ENCODE measurements around the gene COBL.

The COBL gene

DNA sequence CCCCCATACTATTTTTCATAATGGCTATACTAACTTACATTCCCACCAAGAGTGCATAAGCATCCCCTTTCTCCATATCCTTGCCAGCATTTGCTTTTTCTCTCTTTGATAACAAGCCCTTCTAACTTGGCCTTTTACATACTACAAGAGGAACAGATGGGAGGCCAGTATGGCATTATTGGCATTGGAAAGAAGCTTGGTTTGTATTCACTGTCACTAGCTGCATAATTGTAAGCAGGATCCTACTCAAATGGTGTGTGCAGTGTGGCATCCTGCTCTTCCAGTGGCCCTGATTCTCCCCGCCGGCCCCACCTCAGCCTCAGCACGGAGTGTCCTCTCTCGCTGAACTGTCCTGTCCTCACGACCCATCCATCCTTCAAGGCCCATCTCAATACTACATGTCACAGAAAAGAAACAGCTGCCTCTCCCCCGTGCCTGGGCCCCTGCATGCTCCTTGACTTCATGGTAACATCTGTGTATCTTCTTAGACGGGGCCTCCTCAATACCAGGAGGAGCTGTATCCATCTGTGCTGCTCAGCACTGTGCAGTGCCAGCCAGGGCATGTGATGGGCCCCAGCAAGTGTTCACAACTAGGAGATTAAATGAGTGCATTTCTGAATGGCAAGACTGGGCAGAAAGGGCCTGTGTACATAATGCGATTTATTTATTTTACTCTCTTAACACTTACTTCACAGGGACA lies 205.2 kb downstream of the COBL start:
- no peak for DNase-seq

GRCh38 chr7:51108134-51108533 lies 208.5 kb downstream of the COBL start:
- DNase-seq = no peak

GRCh38 chr7:51104278-51104677 lies 212.3 kb downstream of the COBL start:
- DNase-seq = no peak

- DNase-seq = no peak
These were observed 212.9 kb downstream of the COBL start for GRCh38 chr7:51103718-51104117.

DNA sequence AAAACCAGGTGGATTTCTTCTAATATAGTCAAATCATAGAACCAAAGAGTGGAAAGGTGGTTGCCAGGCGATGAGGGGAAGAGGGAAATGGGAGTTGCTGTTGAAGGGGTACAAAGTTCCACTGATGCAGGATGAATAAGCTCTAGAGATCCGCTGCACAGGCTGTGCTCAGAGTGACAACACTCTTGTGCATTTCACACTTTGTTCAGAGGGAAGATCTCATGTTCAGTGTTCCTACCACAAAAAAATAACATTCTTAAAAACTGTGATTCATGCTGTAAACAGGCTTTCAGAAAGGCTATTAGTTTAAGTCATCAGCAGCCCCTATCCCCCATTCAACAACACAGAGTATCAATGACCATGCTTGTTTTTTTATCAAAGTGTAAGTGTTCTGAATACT lies 213.8 kb downstream of the COBL start:
- no peak for DNase-seq

DNA sequence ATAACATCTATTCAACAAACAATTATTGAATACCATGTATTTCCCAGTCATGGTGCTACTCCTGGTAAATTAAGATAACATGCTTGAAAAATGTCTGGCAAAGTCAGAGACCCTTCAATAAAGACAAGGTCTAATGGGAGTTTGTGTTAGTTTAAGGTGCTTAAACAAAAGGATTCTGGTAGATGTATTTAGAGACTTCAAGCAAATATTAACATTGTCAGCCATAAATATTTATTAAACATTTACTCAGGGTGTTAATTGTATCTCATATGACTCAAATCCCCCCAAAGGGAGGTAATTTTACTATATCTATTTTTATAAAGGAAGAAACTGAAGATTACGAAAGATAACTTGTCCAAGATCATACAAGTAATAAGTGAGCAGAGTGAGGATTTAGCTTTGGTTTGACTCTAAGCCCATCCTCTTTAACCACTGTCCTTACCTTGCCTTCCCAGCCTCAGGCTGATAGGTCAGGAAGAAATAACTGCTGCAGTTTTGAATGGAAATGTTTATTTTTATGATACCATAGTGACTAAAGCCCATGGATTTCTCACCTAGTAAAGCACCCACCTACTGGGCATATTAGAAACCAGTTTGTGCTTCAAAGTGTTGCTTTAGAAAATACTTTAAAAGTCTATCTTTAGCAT lies 215.4 kb downstream of the COBL start:
- no peak for DNase-seq

DNA sequence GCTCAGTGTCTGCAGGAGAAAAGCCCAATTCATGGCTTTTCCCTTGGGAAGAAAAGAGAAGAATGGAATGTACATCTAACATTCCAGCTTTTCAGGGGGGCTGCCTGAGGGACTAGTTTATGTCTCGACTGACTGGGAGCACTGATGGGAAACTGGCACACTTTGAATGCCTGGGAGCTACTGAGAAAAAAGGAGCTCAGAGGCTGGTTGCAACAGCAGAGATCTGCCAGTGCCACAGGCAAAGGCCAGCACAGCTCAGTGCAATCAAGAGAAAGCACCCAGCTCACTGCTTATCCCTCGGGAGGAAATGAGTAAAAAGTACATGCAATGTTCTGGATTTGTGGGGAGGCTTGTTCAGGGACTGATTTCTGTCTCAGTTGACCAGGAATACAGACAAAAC lies 226.2 kb downstream of the COBL start:
- DNase-seq = no peak

- no peak for DNase-seq
These were observed 231.4 kb downstream of the COBL start for GRCh38 chr7:51085034-51085692.

- DNase-seq = no peak
These were observed 232.5 kb downstream of the COBL start for GRCh38 chr7:51084121-51084520.

- DNase-seq = no peak
These were observed 233.6 kb downstream of the COBL start for GRCh38 chr7:51082940-51083533.

DNA sequence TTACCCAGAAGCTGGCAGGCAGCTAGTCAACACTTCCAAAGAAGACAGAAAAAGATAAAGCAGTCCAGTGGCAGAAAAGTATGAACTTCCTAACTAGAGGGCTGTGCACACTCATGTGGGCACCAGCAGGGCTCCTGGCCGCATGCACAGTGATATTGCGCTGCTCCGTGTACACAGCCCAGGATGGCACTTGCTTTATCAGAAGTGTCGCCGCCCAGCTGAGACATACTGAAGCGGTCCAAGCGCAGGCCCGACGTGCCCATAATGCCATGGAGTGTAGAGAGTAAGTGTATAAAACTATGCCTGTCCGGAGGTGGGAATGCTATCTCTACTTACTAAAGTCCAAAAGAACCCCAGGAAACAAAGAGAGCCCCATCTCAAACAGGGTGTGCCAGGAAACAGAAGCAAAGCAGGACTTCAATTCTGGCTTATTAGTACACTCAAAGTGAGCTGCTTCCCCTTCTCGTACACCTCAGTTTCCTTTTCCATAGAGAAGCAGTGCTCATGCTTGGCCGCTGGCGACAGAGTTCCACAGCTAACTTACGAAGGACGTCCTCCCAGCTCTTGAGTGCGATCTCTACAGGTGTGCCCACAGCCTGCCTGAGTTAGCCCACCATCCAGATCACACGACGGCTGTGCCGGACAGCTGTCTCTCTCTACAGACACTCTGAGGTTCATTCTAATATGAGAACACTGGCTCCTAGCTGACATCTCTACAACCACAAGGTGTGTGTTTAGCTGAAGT lies 234.3 kb downstream of the COBL start:
- DNase-seq = no peak

DNA sequence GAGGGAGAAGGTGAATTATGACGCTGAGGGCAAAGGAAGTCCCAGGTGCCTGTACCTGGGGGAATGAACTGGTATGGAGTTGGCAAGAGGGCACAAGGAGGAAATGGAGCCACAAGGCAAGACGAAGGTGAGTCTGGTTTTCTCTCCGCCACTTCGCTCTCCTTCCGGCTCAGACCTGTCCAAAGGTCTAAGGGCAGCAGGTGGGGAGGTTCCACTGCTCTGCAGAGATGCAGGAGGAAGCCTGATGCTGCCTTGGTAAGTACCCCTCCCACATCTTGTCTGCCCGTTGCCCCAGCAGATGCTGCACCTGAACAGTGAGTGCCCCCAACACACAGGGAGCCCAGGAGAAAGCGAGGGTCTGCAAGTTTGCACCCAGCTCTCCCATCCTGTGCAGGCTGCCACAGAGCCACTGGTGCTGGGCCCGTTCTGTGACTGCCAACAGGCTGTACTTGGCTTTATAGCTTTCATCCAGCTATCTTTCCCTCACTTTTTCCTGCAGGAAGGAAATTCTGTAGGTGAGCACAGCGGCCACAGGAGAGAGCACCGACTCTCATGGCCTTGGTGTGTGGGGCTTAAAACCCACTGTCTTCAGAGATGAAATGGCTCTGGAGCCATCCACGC lies 235.2 kb downstream of the COBL start:
- DNase-seq = no peak

- DNase-seq = no peak
These were observed 235.9 kb downstream of the COBL start for GRCh38 chr7:51080622-51081269.

- no peak for DNase-seq
These were observed 236.4 kb downstream of the COBL start for GRCh38 chr7:51080216-51080615.

GRCh38 chr7:51079494-51079893 lies 237.1 kb downstream of the COBL start:
- no peak for DNase-seq

DNA sequence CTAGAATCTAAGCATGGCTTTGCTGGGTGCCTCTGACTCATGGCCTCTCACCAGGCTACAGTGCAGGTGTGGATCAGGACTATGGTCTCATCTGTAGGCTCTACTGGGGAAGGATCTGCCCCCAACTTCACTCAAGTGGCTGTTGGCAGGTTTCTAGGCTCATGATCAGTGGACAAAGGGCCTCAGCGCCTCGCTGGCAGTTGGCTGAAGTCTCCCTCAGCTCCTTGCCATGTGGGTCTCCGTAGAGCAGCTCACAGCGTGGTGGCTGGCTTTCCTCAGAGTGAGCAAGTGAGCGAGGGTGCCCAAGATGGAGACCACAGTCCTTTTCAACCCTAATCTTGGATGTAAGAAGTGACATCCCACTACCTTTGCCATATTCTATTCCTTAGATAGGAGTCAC lies 238.0 kb downstream of the COBL start:
- DNase-seq = no peak

GRCh38 chr7:51077987-51078370 lies 238.6 kb downstream of the COBL start:
- no peak for DNase-seq

- no peak for DNase-seq
These were observed 239.2 kb downstream of the COBL start for GRCh38 chr7:51077316-51077986.

- DNase-seq = no peak
These were observed 240.7 kb downstream of the COBL start for GRCh38 chr7:51075681-51076580.

- DNase-seq = no peak
These were observed 243.4 kb downstream of the COBL start for GRCh38 chr7:51073171-51073570.

DNA sequence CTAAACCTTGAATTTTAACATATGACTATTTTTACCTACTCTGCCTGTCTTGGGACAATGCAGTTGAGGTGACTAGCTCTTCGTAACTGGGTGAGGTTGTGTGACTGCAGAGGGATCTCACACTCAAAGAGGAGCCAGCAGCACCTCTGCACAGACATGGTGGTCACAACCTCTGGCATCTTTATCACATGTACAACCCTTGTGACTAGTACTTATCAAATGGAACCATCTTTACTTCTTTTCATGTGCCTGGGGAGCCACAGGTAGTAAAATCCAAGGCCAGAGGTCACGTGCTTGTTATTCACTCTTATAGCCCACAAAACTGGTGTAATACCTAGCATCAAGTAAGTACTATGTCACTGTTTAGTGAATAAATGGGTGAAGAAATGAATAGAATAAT lies 244.3 kb downstream of the COBL start:
- no peak for DNase-seq
